BJ (cell line): ENCODE data around the gene SHC4. TPM values are rescaled to one million over a fixed set of nuclear protein-coding genes. Genes with fewer than 3 reads are reported as not detected.

Experiments used
- CTCF ChIA-PET: fragments of 350-600 bp; formaldehyde crosslinking; extraction: SDS; loops from one replicate; lab custom pipeline; 2021; ENCODE audit warnings: antibody characterized with exemption, inconsistent platforms; lab: Yijun Ruan, JAX
- POLR2A ChIA-PET: fragments of 300-600 bp; sonication (Branson Sonifier 250); formaldehyde crosslinking; extraction: SDS; loops from one replicate; lab custom pipeline; 2021; ENCODE audit warnings: antibody characterized with exemption; lab: Charles Lee
- DNase-seq: peaks from one replicate; pipeline ENCODE4 v3.0.0-alpha.2; 2011; ENCODE audit warnings: low read depth
- H3K27me3 ChIP-seq: 2 replicates; pipeline ENCODE4 v1.6.0; 2011; ENCODE audit warnings: low read length; ENCODE audit not compliant: control insufficient read depth, insufficient read depth
- H3K36me3 ChIP-seq: 2 replicates; pipeline ENCODE4 v1.5.1; 2011; ENCODE audit warnings: low read length; ENCODE audit not compliant: control insufficient read depth, insufficient read depth
- H3K4me3 ChIP-seq: 2 replicates; pipeline ENCODE4 v1.5.1; 2011; ENCODE audit warnings: low read depth, mild to moderate bottlenecking, control low read depth, low read length
- CTCF ChIP-seq: IDR thresholded peaks from 2 replicates; pipeline ENCODE4 v1.5.1; 2011; ENCODE audit warnings: low read depth, mild to moderate bottlenecking, control low read depth, inconsistent platforms, low read length, moderate library complexity; ENCODE audit not compliant: insufficient read depth
- polyA plus RNA-seq: library from polyadenylated mRNA; depleted of rRNA; stranded (reverse); fragments of >200 nt; gene quantifications from 2 replicates; pipeline ENCODE4 v1.2.3, GENCODE V29; 2011; rRNA removed
- small RNA-seq: library from RNA; depleted of rRNA; stranded (forward); fragments of <200 nt; gene quantifications from one replicate; pipeline ENCODE3, GENCODE V24; 2012; ENCODE audit warnings: low replicate concordance, low read depth; ENCODE audit not compliant: insufficient read length

Gene SHC4
- polyA plus RNA-seq, 1 experiment = 0.74 TPM

GRCh38 chr15:48781017-48781416 is 182.7 kb downstream of the SHC4 start:
- no peak for TF ChIP-seq CTCF
- no peak for DNase-seq
- CTCF ChIA-PET = no interaction called here
- no peak overlapping the region for H3K4me3 ChIP-seq
- POLR2A ChIA-PET = no interaction called here
- no peaks in the 10 kb centered on the region for H3K27me3 ChIP-seq
- H3K36me3 ChIP-seq = no peaks in the 10 kb centered on the region

- no peak for TF ChIP-seq CTCF
- ChIA-PET CTCF (no interaction called here), POLR2A (interaction anchor here (0.7 kb wide), 1 partner anchor 8 kb away, joined by 3 read pairs; no protein-coding TSS in a partner anchor)
- Histone ChIP-seq H3K4me3 (no peak overlapping the region), H3K36me3 (no peaks in the 10 kb centered on the region), H3K27me3 (no peaks in the 10 kb centered on the region)
- DNase-seq = no peak
Observed at GRCh38 chr15:48778331-48778730, 185.4 kb downstream of the SHC4 start.

GRCh38 chr15:48777645-48778330 is 185.9 kb downstream of the SHC4 start:
- CTCF ChIA-PET = no interaction called here
- H3K36me3 ChIP-seq = no peaks in the 10 kb centered on the region
- DNase-seq = no peak

GRCh38 chr15:48775546-48775945 is 188.2 kb downstream of the SHC4 start:
- TF ChIP-seq CTCF = no peak
- H3K36me3 ChIP-seq = no peaks in the 10 kb centered on the region
- no peaks in the 10 kb centered on the region for H3K27me3 ChIP-seq
- DNase-seq = no peak
- POLR2A ChIA-PET = no interaction called here
- CTCF ChIA-PET = interaction anchor here (1.0 kb wide), 1 partner anchor 26 kb away, joined by 4 read pairs; no protein-coding TSS in a partner anchor
- H3K4me3 ChIP-seq = no peak overlapping the region

More at GRCh38 chr15:48777645-48778330, 185.9 kb downstream of the SHC4 start:
- no peaks in the 10 kb centered on the region for H3K27me3 ChIP-seq
- TF ChIP-seq CTCF = no peak
- H3K4me3 ChIP-seq = no peak overlapping the region
- POLR2A ChIA-PET = interaction anchor here (0.7 kb wide), 1 partner anchor 9 kb away, joined by 3 read pairs; no protein-coding TSS in a partner anchor

- no peak for DNase-seq
Observed at GRCh38 chr15:48774484-48774883, 189.2 kb downstream of the SHC4 start.

More at GRCh38 chr15:48774484-48774883, 189.2 kb downstream of the SHC4 start:
- TF ChIP-seq CTCF = no peak
- POLR2A ChIA-PET = no interaction called here
- Histone ChIP-seq H3K4me3 (no peak overlapping the region), H3K27me3 (no peaks in the 10 kb centered on the region), H3K36me3 (no peaks in the 10 kb centered on the region)
- CTCF ChIA-PET = no interaction called here

Small RNAs within 50 kb of the gene (small RNA-seq; reads per million reads assigned to genes)
- gene RF00019 = not detected

Other genes with a start within 250 kb of the SHC4 start
- 0.77 and 1.4 TPM in 2 replicates for gene CEP152, start 152.8 kb downstream of the SHC4 start, polyA plus RNA-seq
- gene EID1, start 85.8 kb downstream of the SHC4 start, polyA plus RNA-seq = 165 and 238 TPM in 2 replicates
- 23.8 and 33.6 TPM in 2 replicates for gene SECISBP2L, start 82.5 kb upstream of the SHC4 start, polyA plus RNA-seq
- 26.3 and 71.0 TPM in 2 replicates for gene COPS2, start 191.7 kb upstream of the SHC4 start, polyA plus RNA-seq
- gene GALK2, start 206.3 kb upstream of the SHC4 start, polyA plus RNA-seq = 19.4 and 22.5 TPM in 2 replicates